Spleen (tissue), 13 donors: Measurements from ENCODE around the gene C19orf25. TPM values are rescaled to one million over a fixed set of nuclear protein-coding genes. Genes with fewer than 3 reads are reported as not detected.

Experiments used
- DNase-seq: peaks from one replicate; pipeline ENCODE4 v3.0.0-alpha.2; 2020
- H3K27ac ChIP-seq, 8 donors: fragments of 200-600 bp; sonication (generic) in 7 of 8; 1 replicate in 4 of 8; 2 replicates in 4 of 8; pipeline versions ENCODE4 v1.5.0 to v1.8.0; 2016 to 2021; ENCODE audit warnings: inconsistent platforms in 4 of 8, mild to moderate bottlenecking in 4 of 8, moderate library complexity in 1 of 8
- H3K27me3 ChIP-seq, 7 donors: fragments of 200-600 bp; sonication (generic) in 6 of 7; replicated peaks in 1 of 7; 1 replicate in 4 of 7; 2 replicates in 3 of 7; pipeline versions ENCODE4 v1.5.0 to v1.8.0; 2016 to 2021; ENCODE audit warnings: inconsistent platforms in 3 of 7, mild to moderate bottlenecking in 1 of 7
- H3K36me3 ChIP-seq, 6 donors: fragments of 200-600 bp; sonication (generic) in 5 of 6; 1 replicate in 4 of 6; 2 replicates in 2 of 6; pipeline versions ENCODE4 v1.5.0 to v1.8.0; 2016 to 2021; ENCODE audit warnings: inconsistent platforms in 2 of 6
- H3K4me1 ChIP-seq, 6 donors: fragments of 200-600 bp; sonication (generic) in 5 of 6; 1 replicate in 3 of 6; 2 replicates in 3 of 6; pipeline versions ENCODE4 v1.5.0 to v1.8.0; 2016 to 2021; ENCODE audit warnings: inconsistent platforms in 3 of 6
- H3K4me3 ChIP-seq, 8 donors: fragments of 200-600 bp; sonication (generic) in 7 of 8; 1 replicate in 4 of 8; 2 replicates in 4 of 8; pipeline versions ENCODE4 v1.5.0 to v1.8.0; 2016 to 2021; ENCODE audit warnings: inconsistent platforms in 4 of 8, mild to moderate bottlenecking in 4 of 8, moderate library complexity in 2 of 8
- H3K9me3 ChIP-seq, 8 donors: fragments of 200-600 bp; sonication (generic) in 7 of 8; 1 replicate in 4 of 8; 2 replicates in 4 of 8; pipeline versions ENCODE4 v1.5.0 to v1.8.0; 2016 to 2021; ENCODE audit warnings: inconsistent platforms in 4 of 8
- POLR2A ChIP-seq, 3 donors: fragments of 450-650 bp; IDR thresholded peaks; one replicate each; pipeline ENCODE4 v1.5.1; 2017; ENCODE audit warnings: antibody characterized with exemption in 3 of 3, mild to moderate bottlenecking in 1 of 3
- POLR2AphosphoS5 ChIP-seq, 3 donors: sonication (generic); formaldehyde crosslinking; IDR thresholded peaks; one replicate each; pipeline ENCODE4 v1.5.1; 2017; ENCODE audit warnings: antibody characterized with exemption in 3 of 3
- WGBS, 5 donors: extraction: QIAGEN DNeasy Blood & Tissue Kit in 3 of 5; methylation state at CpG; one replicate each; pipeline versions ENCODE4 v1.1.5 to v1.1.7; 2013 to 2018; 5-methylcytosine and 5-hydroxymethylcytosine counted together
- intact Hi-C: fragments of 100-400 bp; cut with DNase I; formaldehyde crosslinking; loops from one replicate; pipeline ENCODE4 v1.15.0; 2023; ENCODE audit warnings: low total_unique reads
- long read RNA-seq, 2 donors: transcript quantifications; one replicate each; lab custom pipeline, GENCODE V29; 2026
- polyA plus RNA-seq, 3 donors: library from polyadenylated mRNA; stranded (reverse); fragments of 200-250 nt; gene quantifications; one replicate each; pipeline ENCODE4 v1.2.1, GENCODE V29; 2013
- total RNA-seq, 7 donors: library from RNA; depleted of rRNA in 3 of 7; stranded (reverse); fragments of >200 nt in 3 of 7; fragmentation: NEBNext Ultra II Directional in 4 of 7; extraction: Animal tissue kit (Norgen Biotek cat#: 25700) in 4 of 7; gene quantifications; one replicate each; pipeline versions ENCODE4 v1.1.0 to v1.2.1, GENCODE V29; 2016 to 2021
- TF ChIP-seq, protein P1 (sequence below), 11 experiments: fragments of 200-600 bp in 7 of 11; fragments of 450-650 bp in 4 of 11; sonication (generic) in 4 of 11; IDR thresholded peaks in 8 of 11; conservative IDR thresholded peaks in 3 of 11; 1 replicate in 7 of 11; 2 replicates in 4 of 11; pipeline versions ENCODE4 v1.4.0 to v1.8.0; 2016 to 2021; ENCODE audit warnings: antibody characterized with exemption in 11 of 11, inconsistent platforms in 4 of 11, mild to moderate bottlenecking in 1 of 11
- donor health status: healthy with polysubstance abuse.
- donor health status: DM: no; HTN: no; CAD: no; lungs with moderate emphysema.
- donor health status: DM: no; HTN: no; CAD: no.
- donor health status: Bipolar disorder and iron deficiency.
- donor health status: healthy.
- donor health status: DM: no; HTN: no; CAD: no.
- donor health status: DM: yes; HTN: yes; CAD: no.

C19orf25 gene
- total RNA-seq (10 to 100 TPM; 31.3 to 52.8 (median 40.3) TPM), polyA plus RNA-seq (10 to 100 TPM; 24.7 to 56.6 (median 38.8) TPM)
- long read RNA-seq, donor 1, transcript C19orf25-211 (1 exons, 2,314 nt) = major isoform, 9 of 16 reads
- long read RNA-seq, donor 1, transcript C19orf25-203 (3 exons, 1,837 nt) = minor isoform, 7 of 16 reads
- long read RNA-seq, donor 1, partial matches to known transcripts = 0 of 16 reads
- long read RNA-seq, donor 1, other reads (novel, unspliced or antisense) = 0 of 16 reads
- long read RNA-seq, donor 2, transcript C19orf25-203 (3 exons, 1,837 nt) = major isoform, 8 of 16 reads
- long read RNA-seq, donor 2, partial matches to known transcripts = 0 of 16 reads
- long read RNA-seq, donor 2, other reads (novel, unspliced or antisense) = 0 of 16 reads

GRCh38 chr19:1478934-1479707, at the start of gene C19orf25:
Gene C19orf25, minus strand, starts transcription at chr19:1479215. Its CDS starts 312 bp downstream, at chr19:1478903.
- peaks cover 0 to under 1% (median 0%) of the 10 kb centered on the region in 7 donors for H3K27me3 ChIP-seq
- H3K27ac ChIP-seq = peak within 1 kb of the TSS; percentile 75 to 94 (median 85)
- H3K4me1 ChIP-seq = peaks cover 11 to 63% (median 33%) of the 10 kb centered on the region in 6 donors
- H3K9me3 ChIP-seq = no peaks in the 10 kb centered on the region
- intact Hi-C loops = no loop called here
- peak; percentile 99 for DNase-seq
- WGBS, 5 donors = 0 to 1% (median 0%) methylated on average over 34 to 71 of the region's 71 CpGs
- TF ChIP-seq POLR2A (IDR thresholded peaks at IDR 0.05) (peak in 2 of 3 donors; percentile 37 to 61), POLR2AphosphoS5 (IDR thresholded peaks at IDR 0.05) (peak; percentile 95 to 96 (median 95))
- TF ChIP-seq, protein P1, sequence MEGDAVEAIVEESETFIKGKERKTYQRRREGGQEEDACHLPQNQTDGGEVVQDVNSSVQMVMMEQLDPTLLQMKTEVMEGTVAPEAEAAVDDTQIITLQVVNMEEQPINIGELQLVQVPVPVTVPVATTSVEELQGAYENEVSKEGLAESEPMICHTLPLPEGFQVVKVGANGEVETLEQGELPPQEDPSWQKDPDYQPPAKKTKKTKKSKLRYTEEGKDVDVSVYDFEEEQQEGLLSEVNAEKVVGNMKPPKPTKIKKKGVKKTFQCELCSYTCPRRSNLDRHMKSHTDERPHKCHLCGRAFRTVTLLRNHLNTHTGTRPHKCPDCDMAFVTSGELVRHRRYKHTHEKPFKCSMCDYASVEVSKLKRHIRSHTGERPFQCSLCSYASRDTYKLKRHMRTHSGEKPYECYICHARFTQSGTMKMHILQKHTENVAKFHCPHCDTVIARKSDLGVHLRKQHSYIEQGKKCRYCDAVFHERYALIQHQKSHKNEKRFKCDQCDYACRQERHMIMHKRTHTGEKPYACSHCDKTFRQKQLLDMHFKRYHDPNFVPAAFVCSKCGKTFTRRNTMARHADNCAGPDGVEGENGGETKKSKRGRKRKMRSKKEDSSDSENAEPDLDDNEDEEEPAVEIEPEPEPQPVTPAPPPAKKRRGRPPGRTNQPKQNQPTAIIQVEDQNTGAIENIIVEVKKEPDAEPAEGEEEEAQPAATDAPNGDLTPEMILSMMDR (IDR thresholded peaks at IDR 0.05 in 8 of 11, conservative IDR thresholded peaks at IDR 0.05 in 3 of 11) = peak in 1 of 11 experiments; percentile 15
- peaks cover 0 to 38% (median 23%) of the 10 kb centered on the region in 6 donors for H3K36me3 ChIP-seq
- H3K4me3 ChIP-seq = peak within 1 kb of the TSS; percentile 94 to 99 (median 97)

DNA sequence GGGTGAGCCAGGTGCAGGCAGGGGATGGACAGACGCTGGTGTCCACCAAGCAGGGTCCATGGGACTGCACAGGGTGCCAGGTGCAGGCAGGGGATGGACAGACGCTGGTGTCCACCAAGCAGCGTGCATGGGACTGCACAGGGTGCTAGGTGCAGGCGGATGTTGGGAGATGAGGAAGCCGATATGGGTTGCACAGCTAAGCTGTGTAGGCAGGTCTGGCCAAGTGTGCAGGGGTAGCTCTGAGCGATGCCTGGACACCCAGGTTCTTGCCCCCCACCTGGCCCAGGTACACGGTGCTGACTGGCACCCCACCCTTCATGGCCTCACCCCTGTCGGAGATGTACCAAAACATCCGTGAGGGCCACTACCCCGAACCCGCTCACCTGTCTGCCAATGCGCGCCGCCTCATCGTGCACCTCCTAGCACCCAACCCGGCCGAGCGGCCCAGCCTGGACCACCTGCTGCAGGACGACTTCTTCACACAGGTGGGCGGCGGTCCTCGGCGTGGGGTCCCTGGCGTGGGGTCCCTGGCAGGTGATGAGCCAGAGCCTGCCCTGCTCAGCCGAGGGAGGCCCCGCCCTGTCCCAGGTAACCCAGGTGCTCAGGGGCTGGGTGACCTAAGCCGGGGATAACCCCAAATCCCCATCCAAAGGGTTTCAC, 48.8 kb upstream of the C19orf25 start:
- no peak overlapping the region for H3K27ac ChIP-seq
- no peak for TF ChIP-seq POLR2A (IDR thresholded peaks at IDR 0.05)
- no peak for TF ChIP-seq POLR2AphosphoS5 (IDR thresholded peaks at IDR 0.05)
- TF ChIP-seq, protein P1 (IDR thresholded peaks at IDR 0.05 in 8 of 11, conservative IDR thresholded peaks at IDR 0.05 in 3 of 11) = no peak
- intact Hi-C loops = no loop called here
- H3K4me1 ChIP-seq = peaks cover 0 to 11% (median 3%) of the 10 kb centered on the region in 6 donors
- 57 to 87% (median 85%) methylated on average over 8 to 27 of the region's 27 CpGs for WGBS, 5 donors
- no peaks in the 10 kb centered on the region for H3K9me3 ChIP-seq
- peaks cover 0 to 99% (median 56%) of the 10 kb centered on the region in 7 donors for H3K27me3 ChIP-seq
- H3K4me3 ChIP-seq = no peak overlapping the region
- no peak for DNase-seq
- no peaks in the 10 kb centered on the region for H3K36me3 ChIP-seq

DNA sequence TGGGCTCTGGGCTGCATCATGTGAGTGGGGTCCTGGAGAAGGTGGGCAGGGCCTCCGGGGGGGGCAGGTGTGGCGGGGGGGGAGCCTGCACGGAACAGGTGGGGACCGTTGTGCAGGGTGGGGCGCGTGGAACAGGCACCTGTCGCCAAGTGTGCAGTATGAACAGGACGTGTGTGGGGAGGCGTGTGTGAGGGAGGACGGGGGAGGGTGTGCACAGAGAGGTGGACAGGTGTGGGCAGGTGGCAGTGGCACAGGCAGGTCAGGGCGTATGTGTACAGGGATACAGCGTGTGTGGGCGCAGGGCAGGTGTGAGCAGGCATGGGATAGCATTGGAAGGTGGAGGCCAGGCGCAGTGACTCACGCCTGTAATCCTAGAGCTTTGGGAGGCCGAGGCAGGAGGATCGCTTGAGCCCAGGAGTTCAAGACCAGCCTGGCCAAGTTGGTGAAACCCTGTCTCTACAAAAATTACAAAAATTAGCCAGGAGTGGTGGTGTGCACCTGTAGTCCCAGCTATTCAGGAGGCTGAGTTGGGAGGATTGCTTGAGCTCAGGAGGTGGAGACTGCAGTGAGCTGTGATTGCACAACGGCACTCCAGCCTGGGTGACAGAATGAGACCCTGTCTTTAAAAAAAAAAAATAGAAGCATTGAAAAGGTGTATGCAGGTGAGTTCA, 48.1 kb upstream of the C19orf25 start:
- H3K9me3 ChIP-seq = no peaks in the 10 kb centered on the region
- peaks cover 0 to 99% (median 58%) of the 10 kb centered on the region in 7 donors for H3K27me3 ChIP-seq
- H3K4me3 ChIP-seq = no peak overlapping the region
- DNase-seq = no peak
- TF ChIP-seq POLR2A (IDR thresholded peaks at IDR 0.05) = no peak
- TF ChIP-seq POLR2AphosphoS5 (IDR thresholded peaks at IDR 0.05) = no peak
- TF ChIP-seq, protein P1 (IDR thresholded peaks at IDR 0.05 in 8 of 11, conservative IDR thresholded peaks at IDR 0.05 in 3 of 11) = no peak
- H3K4me1 ChIP-seq = peaks cover 0 to 11% (median 3%) of the 10 kb centered on the region in 6 donors
- 77 to 85% (median 81%) methylated on average over 17 to 18 of the region's 18 CpGs for WGBS, 5 donors
- H3K36me3 ChIP-seq = no peaks in the 10 kb centered on the region
- intact Hi-C loops = no loop called here
- H3K27ac ChIP-seq = no peak overlapping the region
